Upper lobe of left lung (tissue), 4 donors: Measurements from ENCODE around the gene SMYD3.

Experiments used
- CTCF ChIP-seq, 6 experiments: fragments of 450-650 bp in 4 of 6; fragments of 200-600 bp in 2 of 6; sonication (generic) in 2 of 6; IDR thresholded peaks; one replicate each; pipeline ENCODE4 v1.5.1; 2016 to 2019; ENCODE audit warnings: antibody characterized with exemption in 6 of 6
- POLR2AphosphoS5 ChIP-seq, 2 donors: sonication (generic); formaldehyde crosslinking; IDR thresholded peaks; one replicate each; pipeline ENCODE4 v1.5.1; 2017; ENCODE audit warnings: antibody characterized with exemption in 2 of 2

GRCh38 chr1:246142320-246142893 is 364.7 kb downstream of the SMYD3 start:
- no peak for TF ChIP-seq CTCF (IDR thresholded peaks at IDR 0.05)
- no peak for TF ChIP-seq POLR2AphosphoS5 (IDR thresholded peaks at IDR 0.05)
